IPS-18a (cell line): Measurements from ENCODE around the gene ZNF580.

Source experiments
- H3K27ac ChIP-seq: one replicate; pipeline ENCODE4 v1.5.1; 2013; ENCODE audit warnings: low read length
- H3K27me3 ChIP-seq: one replicate; pipeline ENCODE4 v1.6.1; 2013; ENCODE audit warnings: mild to moderate bottlenecking, low read length; ENCODE audit not compliant: control insufficient read depth, insufficient read depth
- H3K36me3 ChIP-seq: one replicate; pipeline ENCODE4 v1.6.1; 2013; ENCODE audit warnings: low read depth, low read length; ENCODE audit not compliant: control insufficient read depth
- H3K4me1 ChIP-seq: one replicate; pipeline ENCODE4 v1.6.1; 2013; ENCODE audit warnings: low read depth, low read length; ENCODE audit not compliant: control insufficient read depth
- H3K4me3 ChIP-seq: one replicate; pipeline ENCODE4 v1.5.1; 2013; ENCODE audit warnings: low read length
- H3K9ac ChIP-seq: one replicate; pipeline ENCODE4 v1.6.1; 2013; ENCODE audit warnings: mild to moderate bottlenecking, low read length, moderate library complexity
- H3K9me3 ChIP-seq: one replicate; pipeline ENCODE4 v1.6.1; 2013; ENCODE audit warnings: low read depth, low read length; ENCODE audit not compliant: control insufficient read depth

ZNF580 gene

GRCh38 chr19:55633861-55634260 lies 6.9 kb upstream of the ZNF580 start:
- H3K27ac ChIP-seq: no peak overlapping the region
- H3K9me3 ChIP-seq: no peaks in the 10 kb centered on the region
- H3K4me1 ChIP-seq: no peaks in the 10 kb centered on the region
- H3K36me3 ChIP-seq: no peaks in the 10 kb centered on the region
- H3K9ac ChIP-seq: no peak overlapping the region
- no peak overlapping the region for H3K4me3 ChIP-seq
- no peaks in the 10 kb centered on the region for H3K27me3 ChIP-seq

GRCh38 chr19:55635334-55635717 lies 5.5 kb upstream of the ZNF580 start:
- Histone ChIP-seq H3K27ac (peak overlapping the region; percentile 50), H3K4me1 (no peaks in the 10 kb centered on the region), H3K4me3 (peak overlapping the region; percentile 91), H3K9ac (peak overlapping the region; percentile 88), H3K27me3 (no peaks in the 10 kb centered on the region), H3K36me3 (no peaks in the 10 kb centered on the region), H3K9me3 (no peaks in the 10 kb centered on the region)

- Histone ChIP-seq H3K9me3 (no peaks in the 10 kb centered on the region), H3K27me3 (no peaks in the 10 kb centered on the region), H3K36me3 (no peaks in the 10 kb centered on the region), H3K27ac (no peak overlapping the region), H3K4me3 (peak overlapping the region; percentile 91), H3K9ac (peak overlapping the region; percentile 88), H3K4me1 (no peaks in the 10 kb centered on the region)
Observed at GRCh38 chr19:55635856-55636440, 4.9 kb upstream of the ZNF580 start.

GRCh38 chr19:55636723-55637122 lies 4.1 kb upstream of the ZNF580 start:
- Histone ChIP-seq H3K9ac (no peak overlapping the region), H3K27ac (no peak overlapping the region), H3K4me3 (no peak overlapping the region), H3K4me1 (no peaks in the 10 kb centered on the region), H3K27me3 (no peaks in the 10 kb centered on the region), H3K36me3 (no peaks in the 10 kb centered on the region), H3K9me3 (no peaks in the 10 kb centered on the region)

- Histone ChIP-seq H3K4me1 (no peaks in the 10 kb centered on the region), H3K9ac (no peak overlapping the region), H3K27me3 (no peaks in the 10 kb centered on the region), H3K27ac (no peak overlapping the region), H3K36me3 (no peaks in the 10 kb centered on the region), H3K4me3 (no peak overlapping the region), H3K9me3 (no peaks in the 10 kb centered on the region)
Observed at GRCh38 chr19:55637534-55637933, 3.3 kb upstream of the ZNF580 start.

GRCh38 chr19:55638864-55639359 lies 1.9 kb upstream of the ZNF580 start:
- Histone ChIP-seq H3K36me3 (no peaks in the 10 kb centered on the region), H3K4me3 (no peak overlapping the region), H3K9ac (no peak overlapping the region), H3K9me3 (no peaks in the 10 kb centered on the region), H3K4me1 (peaks cover 7% of the 10 kb centered on the region), H3K27ac (no peak overlapping the region), H3K27me3 (no peaks in the 10 kb centered on the region)

GRCh38 chr19:55640043-55640576 lies 692 bp upstream of the ZNF580 start:
- no peaks in the 10 kb centered on the region for H3K27me3 ChIP-seq
- H3K27ac ChIP-seq: no peak overlapping the region
- no peaks in the 10 kb centered on the region for H3K9me3 ChIP-seq
- H3K9ac ChIP-seq: peak overlapping the region; percentile 92
- H3K4me3 ChIP-seq: peak overlapping the region; percentile 88
- peaks cover 6% of the 10 kb centered on the region for H3K36me3 ChIP-seq
- H3K4me1 ChIP-seq: peaks cover 7% of the 10 kb centered on the region

GRCh38 chr19:55641426-55642152 lies 787 bp downstream of the ZNF580 start:
- peaks cover 7% of the 10 kb centered on the region for H3K4me1 ChIP-seq
- peak overlapping the region; percentile 88 for H3K4me3 ChIP-seq
- H3K9ac ChIP-seq: peak overlapping the region; percentile 92
- no peaks in the 10 kb centered on the region for H3K9me3 ChIP-seq
- H3K36me3 ChIP-seq: peaks cover 14% of the 10 kb centered on the region
- H3K27me3 ChIP-seq: no peaks in the 10 kb centered on the region
- H3K27ac ChIP-seq: peak overlapping the region; percentile 57

- no peak overlapping the region for H3K27ac ChIP-seq
- H3K27me3 ChIP-seq: no peaks in the 10 kb centered on the region
- peaks cover 14% of the 10 kb centered on the region for H3K36me3 ChIP-seq
- H3K9ac ChIP-seq: peak overlapping the region; percentile 92
- H3K9me3 ChIP-seq: no peaks in the 10 kb centered on the region
- peak overlapping the region; percentile 88 for H3K4me3 ChIP-seq
- peaks cover 10% of the 10 kb centered on the region for H3K4me1 ChIP-seq
Observed at GRCh38 chr19:55642153-55643002, 1.6 kb downstream of the ZNF580 start.

GRCh38 chr19:55643003-55643886 lies 2.4 kb downstream of the ZNF580 start, which contains the start of gene ZNF581:
Gene ZNF581 (plus strand): TSS chr19:55643649. CDS start chr19:55644572, 923 bp downstream.
- Histone ChIP-seq H3K36me3 (peaks cover 14% of the 10 kb centered on the region), H3K27ac (no peak within 1 kb of the TSS), H3K9me3 (no peaks in the 10 kb centered on the region), H3K27me3 (no peaks in the 10 kb centered on the region), H3K4me1 (peaks cover 10% of the 10 kb centered on the region), H3K4me3 (peak within 1 kb of the TSS; percentile 88), H3K9ac (peak within 1 kb of the TSS; percentile 92)
